ENCODE measurements around the gene CD109.
"Not testable (repeated sequence)": the region's sequence is repeated elsewhere in the genome, so short reads cannot be mapped to it uniquely, and the experiment has no call there.

Gene CD109

GRCh38 chr6:73797861-73798260 lies 101.9 kb downstream of the CD109 start:
- DNase-seq, result no peak

- DNase-seq, result no peak
Measured at GRCh38 chr6:73798592-73798991, 102.6 kb downstream of the CD109 start.

- no peak for DNase-seq
Measured at GRCh38 chr6:73800997-73801396, 105.0 kb downstream of the CD109 start.

GRCh38 chr6:73801652-73802268 lies 105.8 kb downstream of the CD109 start:
- DNase-seq, result no peak

GRCh38 chr6:73802366-73802765 lies 106.4 kb downstream of the CD109 start:
- DNase-seq, result no peak

- no peak for DNase-seq
Measured at GRCh38 chr6:73803562-73804241, 107.7 kb downstream of the CD109 start.

GRCh38 chr6:73805221-73805620 lies 109.2 kb downstream of the CD109 start:
- not testable (repeated sequence) for DNase-seq

GRCh38 chr6:73805982-73806381 lies 110.0 kb downstream of the CD109 start:
- not testable (repeated sequence) for DNase-seq

- DNase-seq, result no peak
Measured at GRCh38 chr6:73811706-73812105, 115.7 kb downstream of the CD109 start.

GRCh38 chr6:73817253-73817652 lies 121.2 kb downstream of the CD109 start:
- DNase-seq, result no peak

- peak; percentile 74 for DNase-seq
Measured at GRCh38 chr6:73823046-73823735, 127.2 kb downstream of the CD109 start.

GRCh38 chr6:73823832-73824231 lies 127.8 kb downstream of the CD109 start:
- no peak for DNase-seq

GRCh38 chr6:73826571-73826970 lies 130.6 kb downstream of the CD109 start:
- no peak for DNase-seq

- DNase-seq, result no peak
Measured at GRCh38 chr6:73830119-73830518, 134.1 kb downstream of the CD109 start.

- DNase-seq, result no peak
Measured at GRCh38 chr6:73832313-73832712, 136.3 kb downstream of the CD109 start.

GRCh38 chr6:73844696-73845095 lies 148.7 kb downstream of the CD109 start:
- DNase-seq, result not testable (repeated sequence)

- DNase-seq, result not testable (repeated sequence)
Measured at GRCh38 chr6:73851048-73851447, 155.0 kb downstream of the CD109 start.

GRCh38 chr6:73854998-73855718 lies 159.2 kb downstream of the CD109 start:
- DNase-seq, result peak; percentile 15

- DNase-seq, result no peak
Measured at GRCh38 chr6:73857341-73857890, 161.4 kb downstream of the CD109 start.

GRCh38 chr6:73858376-73858775 lies 162.4 kb downstream of the CD109 start:
- DNase-seq, result no peak

GRCh38 chr6:73860303-73860702 lies 164.3 kb downstream of the CD109 start:
- no peak for DNase-seq

- DNase-seq, result no peak
Measured at GRCh38 chr6:73866305-73866704, 170.3 kb downstream of the CD109 start.

- DNase-seq, result no peak
Measured at GRCh38 chr6:73867411-73867810, 171.4 kb downstream of the CD109 start.
